ENCODE results near the gene CLUH.

GRCh38 chr17:2709183-2709661 lies 2.3 kb downstream of the CLUH start:
- TF ChIP-seq POLR2A (IDR thresholded peaks at IDR 0.05) (no peak), CTCF (IDR thresholded peaks at IDR 0.05) (no peak), EP300 (IDR thresholded peaks at IDR 0.05) (no peak)
